GM19193 (cell line): ENCODE data around the gene SLC5A11.

ENCODE experiments used
- POLR2A ChIP-seq: IDR thresholded peaks from 4 replicates; pipeline ENCODE4 v1.6.1; 2011; ENCODE audit not compliant: insufficient read depth, insufficient read length; ENCODE audit errors: extremely low read depth

Gene SLC5A11

GRCh38 chr16:24925163-24925562 is 79.4 kb downstream of the SLC5A11 start:
- TF ChIP-seq POLR2A: no peak

- no peak for TF ChIP-seq POLR2A
Observed at GRCh38 chr16:24929409-24929808, 83.6 kb downstream of the SLC5A11 start.

GRCh38 chr16:24930440-24930839 is 84.7 kb downstream of the SLC5A11 start:
- TF ChIP-seq POLR2A: no peak

DNA sequence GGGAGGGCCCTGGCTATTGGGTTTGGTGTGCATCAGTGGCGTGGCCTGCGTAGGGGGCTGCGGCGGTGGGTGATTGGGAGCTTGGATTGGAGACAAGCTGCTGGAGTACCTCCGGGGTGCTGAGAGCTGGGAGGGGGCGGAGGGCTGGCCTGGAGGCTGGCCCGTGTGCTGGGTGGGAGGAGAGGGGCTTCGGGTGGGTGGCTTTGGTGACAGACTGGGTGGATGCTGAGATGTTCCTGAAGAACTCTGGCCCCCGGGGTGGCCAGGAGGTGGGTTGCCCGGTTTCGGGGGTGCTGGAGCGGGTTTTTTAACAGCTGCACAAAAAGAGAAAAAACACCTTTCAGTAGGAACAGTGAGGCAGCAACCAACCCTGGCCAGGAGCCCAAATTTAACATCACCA is 85.3 kb downstream of the SLC5A11 start:
- no peak for TF ChIP-seq POLR2A

- TF ChIP-seq POLR2A: no peak
Observed at GRCh38 chr16:24935336-24935735, 89.6 kb downstream of the SLC5A11 start.

DNA sequence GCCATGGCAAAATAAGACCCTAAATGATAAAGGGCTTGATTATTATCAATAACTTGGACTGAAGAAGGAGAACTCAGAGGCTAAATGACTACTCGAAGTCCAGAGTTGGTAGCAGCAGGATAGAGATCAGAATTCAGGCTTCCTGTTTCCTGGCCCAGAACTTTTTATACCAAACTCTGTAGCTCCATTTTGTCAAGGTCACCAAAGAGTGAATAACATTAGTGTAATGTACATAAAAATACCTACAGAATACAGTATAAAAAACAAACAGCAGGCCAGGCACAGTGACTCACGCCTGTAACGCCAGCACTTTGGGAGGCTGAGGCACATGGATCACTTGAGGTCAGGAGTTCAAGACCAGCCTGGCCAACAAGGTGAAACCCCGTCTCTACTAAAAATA is 90.4 kb downstream of the SLC5A11 start:
- TF ChIP-seq POLR2A: no peak

- TF ChIP-seq POLR2A: no peak
Observed at GRCh38 chr16:24939224-24939623, 93.5 kb downstream of the SLC5A11 start.

DNA sequence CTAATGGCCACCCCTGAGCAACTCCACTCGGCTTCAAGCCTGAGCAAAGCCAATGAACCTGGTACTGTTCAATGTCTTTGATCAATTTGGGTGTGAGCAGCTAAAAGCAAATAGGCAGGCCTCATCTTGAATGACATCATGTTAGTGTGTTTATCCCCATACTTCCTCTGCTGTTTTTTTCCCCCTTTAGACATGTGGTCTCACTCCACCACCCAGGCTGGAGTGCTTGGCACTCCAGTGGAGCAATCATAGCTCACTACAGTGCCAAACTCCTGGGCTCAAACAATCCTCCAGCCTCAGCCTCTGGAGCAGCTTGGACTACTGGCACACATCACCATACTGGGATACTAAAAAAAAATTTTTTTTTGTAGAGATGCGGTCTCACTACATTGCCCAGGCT is 94.0 kb downstream of the SLC5A11 start:
- no peak for TF ChIP-seq POLR2A

DNA sequence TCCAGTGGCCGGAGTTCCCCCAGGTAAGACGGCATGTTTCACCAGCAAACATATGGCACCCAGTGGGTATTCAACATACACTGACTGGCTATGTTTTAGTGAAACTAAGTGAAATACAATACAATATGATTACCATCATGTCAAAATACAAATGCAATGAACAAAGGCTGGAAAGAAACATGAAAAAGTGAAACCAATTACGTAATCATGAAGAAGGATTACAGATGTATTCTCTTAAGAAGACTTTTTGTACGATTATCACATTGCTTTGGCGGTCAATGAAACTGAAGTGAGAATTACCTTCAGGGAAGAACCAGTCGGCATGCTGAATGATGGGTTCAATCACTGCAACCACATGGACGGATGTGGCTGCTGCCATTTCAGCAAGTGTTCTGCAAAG is 97.7 kb downstream of the SLC5A11 start:
- no peak for TF ChIP-seq POLR2A

DNA sequence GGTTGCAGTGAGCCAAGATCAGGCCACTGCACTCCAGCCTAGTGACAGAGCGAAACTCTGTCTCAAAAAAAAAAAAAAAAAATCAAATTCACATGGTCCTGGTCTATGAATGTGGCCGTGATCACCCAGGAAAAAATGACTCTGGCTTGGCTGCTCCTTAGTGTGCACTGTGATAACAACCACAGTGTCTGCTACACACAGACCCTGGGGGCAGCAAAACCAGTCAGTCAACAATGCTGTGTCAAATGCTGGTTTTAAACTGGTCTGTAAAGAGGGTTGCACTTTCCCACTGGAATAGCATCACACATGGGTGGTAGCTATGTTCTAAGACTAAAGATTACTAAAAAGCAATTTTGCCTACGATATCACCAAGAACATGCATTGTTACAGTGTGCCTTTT is 98.4 kb downstream of the SLC5A11 start:
- no peak for TF ChIP-seq POLR2A

DNA sequence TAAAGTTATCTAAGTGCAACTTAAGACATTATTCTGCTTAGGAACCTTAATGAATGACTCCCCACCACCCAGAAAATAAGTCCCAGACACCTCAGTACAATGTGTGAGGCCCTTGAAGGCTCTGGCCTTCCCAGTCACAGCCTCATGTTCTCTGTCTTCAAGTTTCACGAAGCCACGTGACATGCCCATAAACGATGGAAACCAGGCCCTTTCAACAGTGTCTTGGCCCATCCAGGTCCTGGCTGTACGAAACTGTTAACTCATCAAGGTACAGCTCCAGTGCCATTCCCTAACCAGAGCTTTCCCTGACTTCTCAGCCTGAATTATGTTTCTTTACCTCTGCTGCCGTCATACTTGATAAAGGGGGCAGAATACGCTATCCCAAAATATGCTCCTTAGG is 100.4 kb downstream of the SLC5A11 start:
- no peak for TF ChIP-seq POLR2A

DNA sequence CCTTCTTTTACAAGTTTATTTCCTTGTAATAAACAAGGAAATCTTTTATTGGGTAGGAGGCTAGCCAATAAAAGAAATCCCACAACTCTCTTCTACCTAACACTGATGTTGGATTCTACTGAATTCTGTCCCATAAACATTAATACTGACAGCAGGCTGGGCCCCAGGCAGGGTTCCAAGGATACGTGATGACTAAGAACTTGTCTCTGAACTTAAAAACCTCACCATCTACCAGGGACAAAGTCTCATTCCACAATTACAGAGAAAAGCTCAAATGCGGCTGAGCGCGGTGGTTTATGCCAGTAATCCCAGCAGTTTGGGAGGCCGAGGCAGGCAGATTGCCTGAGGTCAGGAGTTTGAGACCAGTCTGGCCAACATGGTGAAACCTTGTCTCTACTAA is 104.5 kb downstream of the SLC5A11 start:
- no peak for TF ChIP-seq POLR2A

- no peak for TF ChIP-seq POLR2A
Observed at GRCh38 chr16:24953306-24953705, 107.5 kb downstream of the SLC5A11 start.

- no peak for TF ChIP-seq POLR2A
Observed at GRCh38 chr16:24953721-24954120, 108.0 kb downstream of the SLC5A11 start.

DNA sequence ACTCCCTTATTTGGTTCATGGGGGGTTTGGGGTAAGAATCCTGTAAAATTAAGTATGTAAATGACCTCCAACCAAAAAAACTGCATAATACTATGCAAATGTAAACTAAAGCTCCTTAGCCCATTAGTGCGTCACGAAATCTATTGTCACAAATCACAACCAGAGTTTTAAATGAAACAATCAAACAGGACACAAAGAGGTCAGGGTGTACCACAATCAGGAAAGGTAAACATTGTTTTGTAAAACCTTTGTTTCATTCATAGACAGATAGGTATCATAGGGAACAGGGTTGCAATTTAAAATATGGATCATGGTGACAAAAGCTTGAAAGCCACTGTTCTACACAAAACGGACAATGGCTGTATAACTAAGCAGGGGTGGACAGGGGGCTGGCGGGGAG is 108.4 kb downstream of the SLC5A11 start:
- TF ChIP-seq POLR2A: no peak

DNA sequence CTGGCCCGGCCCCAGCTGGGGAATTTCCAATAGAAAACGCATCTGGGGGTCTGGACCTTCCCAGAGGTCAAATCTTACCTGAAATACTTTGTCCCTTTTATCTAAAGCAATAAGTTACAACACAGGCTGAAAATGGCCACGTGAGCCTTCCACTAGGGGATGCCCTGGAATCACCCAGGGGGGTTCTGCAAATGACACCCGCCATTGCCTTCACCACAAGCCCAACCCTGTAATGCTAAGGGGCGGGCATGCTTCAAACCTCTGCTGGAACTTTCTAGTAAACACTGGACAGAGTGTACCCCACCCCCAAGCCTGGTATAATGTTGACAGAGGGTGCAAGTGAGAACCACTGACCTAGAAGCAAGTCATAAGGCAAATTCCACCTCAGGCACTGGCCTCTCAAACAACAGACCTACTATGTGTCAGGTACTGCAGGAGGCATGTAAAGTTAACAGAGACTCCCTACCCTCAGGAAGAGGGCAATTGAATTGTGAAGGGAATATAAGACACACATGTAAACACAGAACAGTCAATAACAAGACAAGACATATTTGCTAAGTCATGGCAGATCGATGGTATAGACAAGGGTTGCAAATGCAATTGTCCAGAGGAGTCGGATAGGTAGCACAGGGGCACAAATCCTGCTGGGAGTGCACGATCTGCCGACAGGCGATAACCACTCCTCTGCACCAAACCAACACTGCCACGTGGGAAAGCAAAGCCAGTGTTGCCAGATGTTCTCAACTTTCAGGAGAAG is 110.4 kb downstream of the SLC5A11 start:
- no peak for TF ChIP-seq POLR2A

GRCh38 chr16:24957887-24958286 is 112.1 kb downstream of the SLC5A11 start:
- no peak for TF ChIP-seq POLR2A
